ENCODE measurements around the gene R3HDM2. TPM values are rescaled to one million over a fixed set of nuclear protein-coding genes. Genes with fewer than 3 reads are reported as not detected.

R3HDM2 gene
- 2.6 and 32.1 TPM in 2 replicates for total RNA-seq

- DNase-seq (ENCODE audit: low read depth): peak; percentile 78
Observed at GRCh38 chr12:57430931-57431566, at the start of gene R3HDM2. Gene R3HDM2, minus strand, starts transcription at chr12:57431043. Its CDS starts 120,615 bp downstream, at chr12:57310428.

- DNase-seq (ENCODE audit: low read depth): no peak
Observed at GRCh38 chr12:57479376-57480115, 48.7 kb upstream of the R3HDM2 start, which contains the start of gene ARHGAP9. Gene ARHGAP9, minus strand, starts transcription at chr12:57479866. Its CDS starts 460 bp downstream, at chr12:57479406.

GRCh38 chr12:57479043-57479375 is 48.2 kb upstream of the R3HDM2 start:
- DNase-seq (ENCODE audit: low read depth): no peak

DNA sequence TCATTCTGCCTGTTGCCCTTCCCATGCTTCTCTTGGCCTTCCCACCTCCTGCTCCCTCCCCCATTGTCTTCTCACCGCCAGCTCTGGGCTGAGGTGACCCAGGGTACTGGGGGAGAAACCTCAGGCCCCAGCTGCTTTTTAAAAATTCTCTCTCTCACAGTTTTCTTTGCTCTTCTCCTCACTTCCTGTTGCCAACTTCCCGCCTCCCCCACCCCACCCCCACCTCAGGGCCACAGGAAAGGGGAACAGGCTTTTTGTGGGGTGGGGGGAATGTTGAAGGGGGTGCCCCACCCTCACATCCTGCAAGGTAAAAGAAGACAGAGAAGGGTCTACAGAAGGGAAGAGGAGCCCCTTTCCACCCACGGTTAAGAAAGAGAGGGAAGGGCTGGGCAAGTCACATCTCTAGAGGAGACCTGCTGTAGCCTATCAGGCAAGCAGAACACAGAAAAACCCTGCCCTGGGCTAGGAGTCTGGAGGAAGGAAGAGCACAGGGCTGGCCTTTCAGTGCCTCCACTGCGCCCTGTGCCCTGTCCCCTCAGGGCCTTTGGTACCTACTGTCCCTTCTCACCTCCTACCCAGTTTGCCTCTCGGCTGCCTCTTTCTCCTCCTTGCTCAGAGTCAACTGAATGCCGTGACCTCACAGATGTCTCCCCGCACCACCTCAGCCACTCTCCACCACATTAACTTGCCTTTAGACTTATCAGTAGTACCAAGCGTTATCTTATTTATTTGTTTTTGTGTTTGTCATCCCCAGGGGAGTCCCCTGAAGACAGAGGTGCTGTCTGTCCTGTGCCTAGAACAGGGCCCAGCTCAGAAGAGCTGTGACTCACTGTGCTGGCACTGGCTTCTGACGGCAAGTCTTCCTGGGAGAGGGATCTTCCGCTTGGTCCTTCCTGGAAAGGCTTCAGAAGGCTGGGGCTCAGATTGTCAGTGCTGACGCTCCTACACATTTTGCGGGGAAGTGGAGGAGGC is 47.2 kb upstream of the R3HDM2 start:
- no peak for DNase-seq (ENCODE audit: low read depth)

GRCh38 chr12:57476993-57477709 is 46.3 kb upstream of the R3HDM2 start:
- no peak for DNase-seq (ENCODE audit: low read depth)

GRCh38 chr12:57476162-57476992 is 45.5 kb upstream of the R3HDM2 start:
- DNase-seq (ENCODE audit: low read depth): no peak

- no peak for DNase-seq (ENCODE audit: low read depth)
Observed at GRCh38 chr12:57475271-57476161, 44.7 kb upstream of the R3HDM2 start.

GRCh38 chr12:57474862-57475261 is 44.0 kb upstream of the R3HDM2 start:
- DNase-seq (ENCODE audit: low read depth): no peak

GRCh38 chr12:57474430-57474829 is 43.6 kb upstream of the R3HDM2 start:
- DNase-seq (ENCODE audit: low read depth): no peak

- DNase-seq (ENCODE audit: low read depth): no peak
Observed at GRCh38 chr12:57473886-57474285, 43.0 kb upstream of the R3HDM2 start.

GRCh38 chr12:57473392-57473791 is 42.5 kb upstream of the R3HDM2 start:
- no peak for DNase-seq (ENCODE audit: low read depth)

DNA sequence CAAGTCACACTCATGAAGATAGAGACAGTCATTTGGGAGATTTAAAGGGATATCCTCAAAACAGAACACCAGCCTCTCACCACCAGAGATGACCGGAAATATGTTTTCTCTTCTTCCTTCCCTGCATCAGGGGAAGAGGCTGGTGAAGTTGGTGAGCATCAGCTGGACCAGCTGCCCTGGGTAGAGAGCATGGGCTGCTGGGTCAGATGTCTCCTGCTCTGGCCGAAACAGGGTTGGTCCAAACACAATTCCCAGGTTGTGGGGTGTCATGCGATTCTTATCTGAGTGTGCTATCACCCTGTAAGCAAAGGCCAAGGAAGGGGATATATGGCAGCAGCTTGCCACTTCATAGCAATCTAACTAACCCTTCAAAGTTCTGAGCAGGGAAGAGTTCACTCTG is 41.5 kb upstream of the R3HDM2 start:
- DNase-seq (ENCODE audit: low read depth): no peak

GRCh38 chr12:57471661-57472060 is 40.8 kb upstream of the R3HDM2 start:
- DNase-seq (ENCODE audit: low read depth): no peak

- no peak for DNase-seq (ENCODE audit: low read depth)
Observed at GRCh38 chr12:57470970-57471656, 40.3 kb upstream of the R3HDM2 start.

DNA sequence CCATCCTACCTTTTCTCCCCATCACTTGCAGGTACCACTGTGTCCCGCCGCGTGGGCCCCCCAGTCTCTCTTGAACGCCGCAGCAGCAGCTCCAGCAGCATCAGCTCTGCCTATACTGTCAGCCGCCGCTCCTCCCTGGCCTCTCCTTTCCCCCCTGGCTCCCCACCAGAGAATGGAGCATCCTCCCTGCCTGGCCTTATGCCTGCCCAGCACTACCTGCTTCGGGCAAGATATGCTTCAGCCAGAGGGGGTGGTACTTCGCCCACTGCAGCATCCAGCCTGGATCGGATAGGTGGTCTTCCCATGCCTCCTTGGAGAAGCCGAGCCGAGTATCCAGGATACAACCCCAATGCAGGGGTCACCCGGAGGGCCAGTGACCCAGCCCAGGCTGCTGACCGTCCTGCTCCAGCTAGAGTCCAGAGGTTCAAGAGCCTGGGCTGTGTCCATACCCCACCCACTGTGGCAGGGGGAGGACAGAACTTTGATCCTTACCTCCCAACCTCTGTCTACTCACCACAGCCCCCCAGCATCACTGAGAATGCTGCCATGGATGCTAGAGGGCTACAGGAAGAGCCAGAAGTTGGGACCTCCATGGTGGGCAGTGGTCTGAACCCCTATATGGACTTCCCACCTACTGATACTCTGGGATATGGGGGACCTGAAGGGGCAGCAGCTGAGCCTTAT is 39.6 kb upstream of the R3HDM2 start:
- DNase-seq (ENCODE audit: low read depth): no peak

DNA sequence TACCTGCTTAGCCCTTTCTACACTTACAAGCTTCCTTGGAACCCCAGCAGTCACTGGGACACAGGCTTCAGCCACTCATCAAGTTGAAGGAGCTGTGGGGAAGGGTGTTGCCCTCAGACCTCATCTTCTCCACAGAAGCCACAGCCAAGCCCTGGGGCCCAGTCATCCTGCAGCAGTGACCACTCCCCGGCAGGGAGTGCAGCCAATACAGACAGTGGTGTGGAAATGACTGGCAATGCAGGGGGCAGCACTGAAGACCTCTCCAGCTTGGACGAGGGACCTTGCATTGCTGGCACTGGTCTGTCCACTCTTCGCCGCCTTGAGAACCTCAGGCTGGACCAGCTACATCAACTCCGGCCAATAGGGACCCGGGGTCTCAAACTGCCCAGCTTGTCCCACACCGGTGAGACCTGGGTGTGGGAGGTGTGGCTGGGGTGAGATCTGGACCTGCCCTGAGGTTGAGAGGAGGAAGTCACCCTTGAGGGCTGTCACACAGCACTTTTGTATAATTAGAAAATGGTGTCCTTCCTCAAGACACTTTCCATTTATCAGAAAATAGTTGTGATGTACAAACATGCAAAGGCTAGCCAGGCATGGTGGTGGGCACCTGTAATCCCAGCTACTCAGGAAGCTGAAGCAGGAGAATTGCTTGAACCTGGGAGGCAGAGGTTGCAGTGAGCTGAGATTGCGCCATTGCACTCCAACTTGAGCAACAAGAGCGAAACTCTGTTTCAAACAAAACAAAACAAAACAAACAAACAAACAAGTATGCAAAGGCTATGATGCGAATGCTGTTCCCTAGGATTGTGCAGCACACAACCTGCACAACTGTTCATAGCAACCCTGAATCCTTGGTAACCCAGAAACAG is 38.7 kb upstream of the R3HDM2 start:
- no peak for DNase-seq (ENCODE audit: low read depth)

DNA sequence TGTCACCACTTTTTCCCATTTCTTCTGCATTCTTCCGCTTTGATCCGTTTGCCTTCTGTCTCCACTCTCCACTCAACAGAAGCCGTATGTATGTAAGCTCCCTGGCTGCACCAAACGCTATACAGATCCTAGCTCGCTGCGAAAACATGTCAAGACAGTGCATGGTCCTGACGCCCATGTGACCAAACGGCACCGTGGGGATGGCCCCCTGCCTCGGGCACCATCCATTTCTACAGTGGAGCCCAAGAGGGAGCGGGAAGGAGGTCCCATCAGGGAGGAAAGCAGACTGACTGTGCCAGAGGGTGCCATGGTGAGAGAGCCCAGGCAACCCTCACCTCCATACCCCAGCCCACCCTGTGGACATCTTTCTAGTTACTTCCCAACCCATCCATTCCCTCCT is 37.1 kb upstream of the R3HDM2 start:
- no peak for DNase-seq (ENCODE audit: low read depth)
